Fibroblast of mammary gland (primary cell): Measurements from ENCODE around the gene IGF2BP2.

ENCODE experiments used
- DNase-seq: peaks from one replicate; pipeline ENCODE4 v3.0.0-alpha.2; 2010; ENCODE audit warnings: low read depth
- H3K4me3 ChIP-seq: 2 replicates; pipeline ENCODE4 v1.5.1; 2011; ENCODE audit warnings: low read depth, mild to moderate bottlenecking, low read length, moderate library complexity; ENCODE audit not compliant: control insufficient read depth
- TF ChIP-seq, protein P1 (sequence below): conservative IDR thresholded peaks from 2 replicates; pipeline ENCODE4 v1.5.1; 2011; ENCODE audit warnings: low read depth, low read length, inconsistent platforms; ENCODE audit not compliant: control insufficient read depth, insufficient read depth

Gene IGF2BP2

DNA sequence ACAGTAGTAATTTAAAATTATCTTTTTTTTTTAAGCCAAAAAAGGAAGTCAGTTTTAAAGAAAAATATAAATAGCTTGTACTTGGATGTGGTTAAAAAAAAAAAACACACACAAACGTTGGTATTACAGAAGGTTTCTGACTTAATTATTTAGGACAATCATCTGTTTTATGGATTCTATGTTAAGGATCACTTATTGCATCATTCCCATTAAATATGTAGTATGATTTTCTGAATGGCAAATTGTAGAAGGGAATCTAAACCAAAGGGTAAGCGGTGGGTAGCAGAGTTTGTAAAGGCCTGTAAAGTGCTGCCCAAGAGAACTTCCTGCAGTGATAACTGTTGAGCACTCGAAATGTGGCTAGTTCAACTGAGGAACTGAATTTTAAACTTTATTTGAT is 230.8 kb downstream of the IGF2BP2 start:
- no peak overlapping the region for H3K4me3 ChIP-seq
- DNase-seq, result no peak
- TF ChIP-seq, protein P1, sequence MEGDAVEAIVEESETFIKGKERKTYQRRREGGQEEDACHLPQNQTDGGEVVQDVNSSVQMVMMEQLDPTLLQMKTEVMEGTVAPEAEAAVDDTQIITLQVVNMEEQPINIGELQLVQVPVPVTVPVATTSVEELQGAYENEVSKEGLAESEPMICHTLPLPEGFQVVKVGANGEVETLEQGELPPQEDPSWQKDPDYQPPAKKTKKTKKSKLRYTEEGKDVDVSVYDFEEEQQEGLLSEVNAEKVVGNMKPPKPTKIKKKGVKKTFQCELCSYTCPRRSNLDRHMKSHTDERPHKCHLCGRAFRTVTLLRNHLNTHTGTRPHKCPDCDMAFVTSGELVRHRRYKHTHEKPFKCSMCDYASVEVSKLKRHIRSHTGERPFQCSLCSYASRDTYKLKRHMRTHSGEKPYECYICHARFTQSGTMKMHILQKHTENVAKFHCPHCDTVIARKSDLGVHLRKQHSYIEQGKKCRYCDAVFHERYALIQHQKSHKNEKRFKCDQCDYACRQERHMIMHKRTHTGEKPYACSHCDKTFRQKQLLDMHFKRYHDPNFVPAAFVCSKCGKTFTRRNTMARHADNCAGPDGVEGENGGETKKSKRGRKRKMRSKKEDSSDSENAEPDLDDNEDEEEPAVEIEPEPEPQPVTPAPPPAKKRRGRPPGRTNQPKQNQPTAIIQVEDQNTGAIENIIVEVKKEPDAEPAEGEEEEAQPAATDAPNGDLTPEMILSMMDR, result no peak
